RWPE1 (cell line): ENCODE measurements around the gene ST6GALNAC3.
"Not testable (repeated sequence)": the region's sequence is repeated elsewhere in the genome, so short reads cannot be mapped to it uniquely, and the experiment has no call there.

ENCODE experiments used
- CTCF ChIA-PET: fragments of 350-600 bp; sonication (Branson Sonifier 250); formaldehyde crosslinking; extraction: SDS; loops from one replicate; lab custom pipeline; 2021; lab: Yijun Ruan, JAX
- POLR2A ChIA-PET: fragments of 400-600 bp; formaldehyde crosslinking; extraction: SDS; loops from one replicate; lab custom pipeline; 2020; ENCODE audit warnings: antibody characterized with exemption; ENCODE audit not compliant: low non-redundant PET; lab: Yijun Ruan, JAX
- DNase-seq: peaks from one replicate; pipeline ENCODE4 v3.0.0; 2012; ENCODE audit warnings: low spot score
- H3K27ac ChIP-seq: fragments of 450-650 bp; 2 replicates; pipeline ENCODE4 v1.5.1; 2017
- TF ChIP-seq, protein P1 (sequence below): fragments of 450-650 bp; conservative IDR thresholded peaks from 2 replicates; pipeline ENCODE4 v1.5.1; 2017; ENCODE audit warnings: low read depth, mild to moderate bottlenecking

The ST6GALNAC3 gene

GRCh38 chr1:76336931-76337371, 262.4 kb downstream of the ST6GALNAC3 start:
- POLR2A ChIA-PET = no interaction called here
- no peak for DNase-seq
- CTCF ChIA-PET = no interaction called here
- TF ChIP-seq, protein P1, sequence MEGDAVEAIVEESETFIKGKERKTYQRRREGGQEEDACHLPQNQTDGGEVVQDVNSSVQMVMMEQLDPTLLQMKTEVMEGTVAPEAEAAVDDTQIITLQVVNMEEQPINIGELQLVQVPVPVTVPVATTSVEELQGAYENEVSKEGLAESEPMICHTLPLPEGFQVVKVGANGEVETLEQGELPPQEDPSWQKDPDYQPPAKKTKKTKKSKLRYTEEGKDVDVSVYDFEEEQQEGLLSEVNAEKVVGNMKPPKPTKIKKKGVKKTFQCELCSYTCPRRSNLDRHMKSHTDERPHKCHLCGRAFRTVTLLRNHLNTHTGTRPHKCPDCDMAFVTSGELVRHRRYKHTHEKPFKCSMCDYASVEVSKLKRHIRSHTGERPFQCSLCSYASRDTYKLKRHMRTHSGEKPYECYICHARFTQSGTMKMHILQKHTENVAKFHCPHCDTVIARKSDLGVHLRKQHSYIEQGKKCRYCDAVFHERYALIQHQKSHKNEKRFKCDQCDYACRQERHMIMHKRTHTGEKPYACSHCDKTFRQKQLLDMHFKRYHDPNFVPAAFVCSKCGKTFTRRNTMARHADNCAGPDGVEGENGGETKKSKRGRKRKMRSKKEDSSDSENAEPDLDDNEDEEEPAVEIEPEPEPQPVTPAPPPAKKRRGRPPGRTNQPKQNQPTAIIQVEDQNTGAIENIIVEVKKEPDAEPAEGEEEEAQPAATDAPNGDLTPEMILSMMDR = no peak
- H3K27ac ChIP-seq = no peak overlapping the region

DNA sequence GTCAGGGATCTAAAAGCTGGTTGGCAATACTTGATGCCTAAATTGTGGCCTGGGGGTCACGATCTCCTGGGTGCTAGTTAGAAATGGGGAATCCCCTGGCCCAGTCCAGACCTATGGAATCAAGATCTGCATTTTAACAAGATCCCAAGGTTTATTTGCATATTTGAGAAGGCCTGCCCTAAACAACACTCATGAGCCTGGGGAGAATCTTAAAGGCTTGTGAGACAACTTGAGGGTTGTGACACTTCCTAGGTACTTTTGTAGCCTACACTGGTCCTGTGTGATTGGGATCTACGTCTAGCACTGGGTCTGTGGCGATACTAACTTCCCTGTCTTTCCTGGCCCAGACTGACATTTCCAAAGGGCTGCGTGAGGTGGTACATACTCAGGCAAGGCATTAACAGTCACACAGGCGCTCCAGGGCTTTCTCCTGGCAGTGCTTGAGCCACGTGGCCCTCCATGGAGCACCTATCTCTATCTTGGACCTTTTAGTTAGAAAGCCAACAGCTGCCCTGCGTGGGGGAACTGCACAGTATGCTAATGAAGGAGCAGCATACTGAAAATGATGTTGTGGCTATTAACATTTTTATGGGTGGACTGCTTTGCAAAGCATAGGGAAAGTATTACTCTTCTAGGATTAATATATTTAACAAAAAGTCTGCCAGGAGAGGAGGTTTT, 263.1 kb downstream of the ST6GALNAC3 start:
- POLR2A ChIA-PET = no interaction called here
- CTCF ChIA-PET = no interaction called here
- no peak for DNase-seq
- TF ChIP-seq, protein P1 = no peak
- no peak overlapping the region for H3K27ac ChIP-seq

DNA sequence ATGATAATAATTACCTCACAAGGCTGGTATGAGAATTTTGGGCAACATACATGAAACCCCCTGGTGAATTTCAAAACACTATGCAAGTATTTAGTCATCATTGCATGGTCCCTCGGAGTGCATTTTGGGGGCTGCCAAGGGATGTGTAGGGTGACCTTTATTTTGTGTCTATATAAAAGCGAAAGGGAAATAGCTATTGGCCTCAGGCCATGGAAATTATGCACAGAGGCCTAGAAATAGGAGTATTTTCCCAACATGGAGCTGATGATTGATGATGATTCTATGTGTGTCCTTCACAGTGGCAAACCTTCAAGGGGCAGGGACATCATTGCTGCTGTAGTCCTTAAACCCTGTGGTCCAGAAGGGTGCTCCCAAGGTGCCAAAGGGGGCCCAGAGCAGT, 265.5 kb downstream of the ST6GALNAC3 start:
- no peak for DNase-seq
- ChIA-PET CTCF (no interaction called here), POLR2A (no interaction called here)
- no peak overlapping the region for H3K27ac ChIP-seq
- TF ChIP-seq, protein P1 = no peak

DNA sequence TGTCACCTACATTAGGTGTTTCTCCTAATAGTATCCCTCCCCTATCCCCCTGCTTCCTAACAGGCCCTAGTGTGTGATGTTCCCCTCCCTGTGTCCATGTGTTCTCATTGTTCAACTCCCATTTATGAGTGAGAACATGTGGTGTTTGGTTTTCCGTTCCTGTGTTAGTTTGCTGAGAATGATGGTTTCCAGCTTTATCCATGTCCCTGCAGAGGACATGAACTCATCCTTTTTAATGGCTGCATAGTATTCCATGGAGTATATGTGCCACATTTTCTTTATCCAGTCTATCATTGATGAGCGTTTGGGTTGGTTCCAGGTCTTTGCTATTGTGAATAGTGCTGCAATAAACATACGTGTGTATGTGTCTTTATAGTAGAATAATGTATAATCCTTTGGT, 267.3 kb downstream of the ST6GALNAC3 start:
- DNase-seq, CTCF ChIA-PET, POLR2A ChIA-PET, H3K27ac ChIP-seq: not testable (repeated sequence)

GRCh38 chr1:76343356-76343755, 268.8 kb downstream of the ST6GALNAC3 start:
- ChIA-PET POLR2A (no interaction called here), CTCF (no interaction called here)
- no peak overlapping the region for H3K27ac ChIP-seq

GRCh38 chr1:76351655-76352054, 277.1 kb downstream of the ST6GALNAC3 start:
- POLR2A ChIA-PET = no interaction called here
- TF ChIP-seq, protein P1 = no peak
- DNase-seq = no peak
- H3K27ac ChIP-seq = no peak overlapping the region
- CTCF ChIA-PET = no interaction called here

More at GRCh38 chr1:76343356-76343755, 268.8 kb downstream of the ST6GALNAC3 start:
- DNase-seq = no peak
- TF ChIP-seq, protein P1 = no peak

GRCh38 chr1:76352741-76353435, 278.3 kb downstream of the ST6GALNAC3 start:
- no peak for DNase-seq
- TF ChIP-seq, protein P1 = no peak
- ChIA-PET CTCF (interaction anchor here (0.7 kb wide), 1 partner anchor 7 kb away, joined by 4 read pairs; no protein-coding TSS in a partner anchor), POLR2A (no interaction called here)
- no peak overlapping the region for H3K27ac ChIP-seq
